Dermis blood vessel endothelial cell (primary cell): Measurements from ENCODE around the gene LRRC1. TPM values are rescaled to one million over a fixed set of nuclear protein-coding genes. Genes with fewer than 3 reads are reported as not detected.

Source experiments
- total RNA-seq: library from RNA; depleted of rRNA; stranded (reverse); fragments of >200 nt; gene quantifications from 2 replicates; pipeline ENCODE4 v1.2.3, GENCODE V29; 2014

LRRC1 gene
- total RNA-seq, 1 donor from 2014 or later = 68.8 TPM

Other genes with a start within 250 kb of the LRRC1 start
- 30.1 and 33.4 TPM in 2 replicates for gene GCLC, start 249.9 kb upstream of the LRRC1 start, total RNA-seq
- gene KLHL31, start 129.2 kb upstream of the LRRC1 start, total RNA-seq = 0.14 and 0.17 TPM in 2 replicates